Lung (tissue), 12 donors: ENCODE data around the gene LIMS2. TPM values are rescaled to one million over a fixed set of nuclear protein-coding genes. Genes with fewer than 3 reads are reported as not detected.

Experiments
- ATAC-seq: fragments of 200-7000 bp; cut with Tn5 transposase; one replicate; pipeline ENCODE4 v1.9.1; 2020; ENCODE audit warnings: moderate number of reproducible peaks; ENCODE audit not compliant: insufficient read depth, low FRiP score
- DNase-seq, 3 donors: peaks; one replicate each; pipeline ENCODE4 v3.0.0-alpha.2; 2013 to 2017
- H3K27ac ChIP-seq, 2 donors: one replicate each; pipeline ENCODE4 v1.5.1; 2013; ENCODE audit warnings: mild to moderate bottlenecking in 2 of 2, moderate library complexity in 2 of 2, control low read depth in 1 of 2, inconsistent platforms in 1 of 2, low read depth in 1 of 2, low read length in 1 of 2
- H3K27me3 ChIP-seq, 3 donors: one replicate each; pipeline ENCODE4 v1.5.1; 2013; ENCODE audit warnings: low read length in 2 of 3; ENCODE audit not compliant: control insufficient read depth in 3 of 3, insufficient read depth in 3 of 3
- H3K36me3 ChIP-seq, 4 donors: one replicate each; pipeline ENCODE4 v1.5.1; 2013; ENCODE audit warnings: low read length in 4 of 4, mild to moderate bottlenecking in 1 of 4, moderate library complexity in 1 of 4; ENCODE audit not compliant: control insufficient read depth in 4 of 4, insufficient read depth in 4 of 4
- H3K4me1 ChIP-seq, 5 donors: one replicate each; pipeline ENCODE4 v1.5.1; 2013; ENCODE audit warnings: low read length in 5 of 5, mild to moderate bottlenecking in 2 of 5, moderate library complexity in 1 of 5; ENCODE audit not compliant: control insufficient read depth in 5 of 5, insufficient read depth in 5 of 5
- H3K4me3 ChIP-seq: one replicate; pipeline ENCODE4 v1.5.1; 2013; ENCODE audit warnings: mild to moderate bottlenecking, control low read depth, moderate library complexity
- H3K9ac ChIP-seq, 2 donors: one replicate each; pipeline ENCODE4 v1.5.1; 2013; ENCODE audit warnings: low read length in 2 of 2, control low read depth in 1 of 2; ENCODE audit not compliant: insufficient read depth in 1 of 2
- H3K9me3 ChIP-seq, 4 donors: one replicate each; pipeline ENCODE4 v1.5.1; 2013; ENCODE audit warnings: low read length in 3 of 4, mild to moderate bottlenecking in 1 of 4, moderate library complexity in 1 of 4; ENCODE audit not compliant: control insufficient read depth in 4 of 4, insufficient read depth in 3 of 4
- WGBS, 2 donors: extraction: QIAGEN DNeasy Blood & Tissue Kit; methylation state at CpG; one replicate each; pipeline ENCODE4 v1.1.7; 2013; 5-methylcytosine and 5-hydroxymethylcytosine counted together
- polyA plus RNA-seq, 2 donors: library from polyadenylated mRNA; stranded (reverse); fragments of 200-250 nt; gene quantifications; one replicate each; pipeline ENCODE4 v1.2.1, GENCODE V29; 2013
- total RNA-seq, 2 donors: library from RNA; depleted of rRNA in 1 of 2; stranded (reverse); fragments of >200 nt in 1 of 2; gene quantifications; one replicate each; pipeline ENCODE4 v1.2.1, GENCODE V29; 2014 to 2021
- TF ChIP-seq, protein P1 (sequence below): IDR thresholded peaks from 2 replicates; pipeline ENCODE4 v1.5.1; 2012; ENCODE audit warnings: mild to moderate bottlenecking; ENCODE audit errors: control extremely low read depth, extremely low read depth
- donor health status: control.
- donor health status: control.
- donor health status: Bipolar disorder and iron deficiency.
- donor health status: healthy.
- donor health status: DM: yes; HTN: yes; CAD: no.

LIMS2 gene
- total and polyA plus RNA-seq, 4 donors = 22.2 to 138 (median 80.4) TPM

DNA sequence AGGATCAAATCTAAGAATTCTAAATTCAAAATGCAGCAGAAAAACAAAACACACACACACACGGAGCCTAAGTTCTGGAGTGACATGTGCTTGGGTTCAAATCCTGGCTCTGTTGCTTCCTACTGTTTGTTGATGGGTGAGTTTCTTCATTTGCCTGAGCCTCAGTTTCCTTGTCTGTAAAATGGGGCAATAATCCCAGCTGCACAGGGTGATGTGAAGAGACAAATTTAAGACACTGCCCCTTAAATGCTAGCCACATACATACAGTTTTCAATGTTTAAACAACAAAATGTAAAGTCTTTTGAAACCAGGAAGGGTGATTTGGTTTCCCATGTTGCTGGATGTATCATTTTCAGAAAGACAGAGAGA is 30.3 kb downstream of the LIMS2 start:
- Histone ChIP-seq H3K27me3 (no peaks in the 10 kb centered on the region), H3K4me1 (peaks cover 0 to 44% (median 6%) of the 10 kb centered on the region in 5 donors), H3K9me3 (no peaks in the 10 kb centered on the region), H3K27ac (no peak overlapping the region), H3K4me3 (no peak overlapping the region), H3K36me3 (peaks cover 0 to 7% (median 0%) of the 10 kb centered on the region in 4 donors), H3K9ac (no peak overlapping the region)
- ATAC-seq (no peak), DNase-seq (no peak)
- WGBS, 2 donors = 87 to 88% methylated on average over 1 of the region's 1 CpG
- TF ChIP-seq, protein P1, sequence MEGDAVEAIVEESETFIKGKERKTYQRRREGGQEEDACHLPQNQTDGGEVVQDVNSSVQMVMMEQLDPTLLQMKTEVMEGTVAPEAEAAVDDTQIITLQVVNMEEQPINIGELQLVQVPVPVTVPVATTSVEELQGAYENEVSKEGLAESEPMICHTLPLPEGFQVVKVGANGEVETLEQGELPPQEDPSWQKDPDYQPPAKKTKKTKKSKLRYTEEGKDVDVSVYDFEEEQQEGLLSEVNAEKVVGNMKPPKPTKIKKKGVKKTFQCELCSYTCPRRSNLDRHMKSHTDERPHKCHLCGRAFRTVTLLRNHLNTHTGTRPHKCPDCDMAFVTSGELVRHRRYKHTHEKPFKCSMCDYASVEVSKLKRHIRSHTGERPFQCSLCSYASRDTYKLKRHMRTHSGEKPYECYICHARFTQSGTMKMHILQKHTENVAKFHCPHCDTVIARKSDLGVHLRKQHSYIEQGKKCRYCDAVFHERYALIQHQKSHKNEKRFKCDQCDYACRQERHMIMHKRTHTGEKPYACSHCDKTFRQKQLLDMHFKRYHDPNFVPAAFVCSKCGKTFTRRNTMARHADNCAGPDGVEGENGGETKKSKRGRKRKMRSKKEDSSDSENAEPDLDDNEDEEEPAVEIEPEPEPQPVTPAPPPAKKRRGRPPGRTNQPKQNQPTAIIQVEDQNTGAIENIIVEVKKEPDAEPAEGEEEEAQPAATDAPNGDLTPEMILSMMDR = no peak

DNA sequence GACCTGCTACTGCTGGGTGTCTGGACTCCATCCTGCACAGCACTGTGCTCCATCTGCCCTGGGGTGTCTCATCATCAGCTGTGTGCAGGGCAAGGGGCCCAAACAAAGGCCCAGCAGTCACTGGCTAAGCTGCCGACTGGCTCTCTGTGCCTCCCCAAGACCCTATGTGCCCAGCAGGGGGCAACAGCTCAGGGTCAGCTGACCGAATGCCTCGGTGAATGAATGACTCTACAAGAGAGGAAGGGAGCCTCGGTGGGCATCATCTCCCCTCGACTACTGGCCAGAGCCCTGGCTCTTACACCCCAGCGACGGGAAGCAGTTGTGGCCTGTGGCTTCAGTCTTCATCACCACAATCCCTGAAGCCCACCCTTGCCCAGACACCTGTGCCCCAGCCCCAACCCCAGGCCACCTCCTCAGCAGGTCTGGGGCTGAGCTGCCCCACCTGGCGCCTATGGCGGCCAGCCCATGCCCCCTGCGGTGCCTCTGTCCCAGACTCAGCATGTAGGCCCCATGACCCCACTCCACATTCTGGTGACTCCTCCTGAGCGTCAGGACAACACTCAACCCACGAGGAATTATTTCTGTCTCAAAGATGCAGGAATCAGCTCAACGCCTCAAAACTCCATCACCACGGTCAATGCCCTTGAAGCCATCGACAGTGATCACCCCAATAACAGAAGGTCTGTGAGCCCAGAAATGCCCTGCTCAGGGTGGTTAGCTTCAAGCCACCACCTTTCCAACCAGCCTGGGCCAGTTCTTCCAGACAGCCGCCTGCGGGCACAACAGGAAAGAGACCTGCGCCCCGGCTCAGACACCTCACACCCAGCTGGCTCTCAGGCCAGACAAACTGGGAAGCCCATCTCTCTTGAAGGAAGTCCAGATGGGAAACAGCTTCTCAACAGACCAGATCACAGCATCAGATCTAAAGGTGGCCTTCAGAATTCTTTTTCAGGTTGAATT is 31.0 kb downstream of the LIMS2 start:
- ATAC-seq (no peak), DNase-seq (no peak)
- Histone ChIP-seq H3K4me1 (peaks cover 0 to 42% (median 3%) of the 10 kb centered on the region in 5 donors), H3K4me3 (no peak overlapping the region), H3K36me3 (peaks cover 0 to 9% (median 0%) of the 10 kb centered on the region in 4 donors), H3K27ac (peak overlapping the region in 1 of 2 donors; percentile 33), H3K9me3 (no peaks in the 10 kb centered on the region), H3K9ac (no peak overlapping the region), H3K27me3 (no peaks in the 10 kb centered on the region)
- TF ChIP-seq, protein P1 = no peak
- WGBS, 2 donors = 87 to 90% methylated on average over 19 of the region's 19 CpGs

DNA sequence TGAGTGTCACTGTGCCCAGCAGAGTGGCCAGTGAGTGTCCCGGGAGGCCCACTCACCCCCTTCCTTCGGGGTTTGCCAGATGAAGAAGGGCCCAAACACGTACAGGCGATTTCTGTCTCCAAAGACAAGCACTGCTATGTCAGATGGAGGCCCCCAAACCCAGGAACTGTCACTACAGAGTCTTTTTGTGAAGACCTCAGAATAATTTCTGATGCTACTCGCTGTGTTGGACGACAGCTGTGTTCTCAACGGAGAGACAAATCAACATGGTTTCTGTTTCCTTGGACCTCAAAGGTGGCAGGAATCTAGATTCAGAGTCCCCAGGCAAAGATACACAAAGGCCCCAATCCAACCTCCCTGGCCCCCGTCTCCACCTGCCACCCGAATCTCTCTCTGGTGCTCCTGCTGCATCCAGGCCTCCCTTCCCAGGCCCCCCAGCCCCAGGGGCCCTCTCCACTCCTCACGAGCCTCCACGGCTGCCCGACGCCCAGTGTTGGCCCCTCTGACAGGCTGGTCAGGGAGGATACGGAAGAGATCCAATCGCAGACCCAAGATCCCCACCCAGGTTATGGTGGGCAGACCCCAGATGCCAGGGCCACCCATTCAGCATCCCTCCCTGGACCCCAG is 31.8 kb downstream of the LIMS2 start:
- peaks cover 0 to 42% (median 3%) of the 10 kb centered on the region in 5 donors for H3K4me1 ChIP-seq
- H3K9me3 ChIP-seq = no peaks in the 10 kb centered on the region
- no peaks in the 10 kb centered on the region for H3K27me3 ChIP-seq
- peak overlapping the region in 1 of 2 donors; percentile 26 for H3K27ac ChIP-seq
- no peak for ATAC-seq
- DNase-seq = no peak
- no peak overlapping the region for H3K4me3 ChIP-seq
- TF ChIP-seq, protein P1 = no peak
- 93 to 94% methylated on average over 15 of the region's 15 CpGs for WGBS, 2 donors
- peaks cover 0 to 13% (median 0%) of the 10 kb centered on the region in 4 donors for H3K36me3 ChIP-seq
- H3K9ac ChIP-seq = no peak overlapping the region
